GM12878 (cell line): ENCODE measurements around the gene CLEC20A. TPM values are rescaled to one million over a fixed set of nuclear protein-coding genes. Genes with fewer than 3 reads are reported as not detected.

Source experiments
- BMI1 ChIP-seq: fragments of 450-650 bp; IDR thresholded peaks from 2 replicates; pipeline ENCODE4 v1.6.1; 2016; ENCODE audit warnings: mild to moderate bottlenecking, moderate library complexity, borderline replicate concordance
- CHD2 ChIP-seq: IDR thresholded peaks from 2 replicates; pipeline ENCODE4 v1.6.1; 2011; ENCODE audit warnings: low read depth, low read length, improper control_type of control experiment, borderline replicate concordance
- CREB1 ChIP-seq: IDR thresholded peaks from 2 replicates; pipeline ENCODE4 v1.6.1; 2012; ENCODE audit warnings: low read depth, mild to moderate bottlenecking, inconsistent platforms
- E2F4 ChIP-seq: IDR thresholded peaks from 2 replicates; pipeline ENCODE4 v1.6.1; 2012; ENCODE audit warnings: low read depth, low read length, improper control_type of control experiment
- E2F8 ChIP-seq: fragments of 450-650 bp; IDR thresholded peaks from 2 replicates; pipeline ENCODE4 v1.6.1; 2018; ENCODE audit warnings: mild to moderate bottlenecking, low read depth, moderate library complexity; ENCODE audit not compliant: partially characterized antibody
- EP300 ChIP-seq, 2 experiments: fragments of 150-350 bp in 1 of 2; IDR thresholded peaks; 2 replicates each; pipeline ENCODE4 v1.6.1; 2011 to 2012; ENCODE audit warnings: low read depth in 2 of 2, low read length in 2 of 2, borderline replicate concordance in 1 of 2, improper control_type of control experiment in 1 of 2, inconsistent platforms in 1 of 2; ENCODE audit not compliant: control insufficient read depth in 1 of 2
- FOXK2 ChIP-seq: fragments of 450-650 bp; IDR thresholded peaks from 2 replicates; pipeline ENCODE4 v1.6.1; 2017; ENCODE audit warnings: mild to moderate bottlenecking, moderate library complexity
- MLLT1 ChIP-seq: fragments of 450-650 bp; IDR thresholded peaks from 2 replicates; pipeline ENCODE4 v1.6.1; 2016; ENCODE audit warnings: mild to moderate bottlenecking
- PML ChIP-seq: IDR thresholded peaks from 2 replicates; pipeline ENCODE4 v1.6.1; 2012; ENCODE audit warnings: low read length, inconsistent platforms
- RBBP5 ChIP-seq: fragments of 200-600 bp; sonication (generic); conservative IDR thresholded peaks from 2 replicates; pipeline ENCODE4 v1.6.1; 2016
- TAF1 ChIP-seq: IDR thresholded peaks from 2 replicates; pipeline ENCODE4 v1.6.1; 2011; ENCODE audit warnings: mild to moderate bottlenecking, low read depth, low read length, borderline replicate concordance
- USF1 ChIP-seq: IDR thresholded peaks from 2 replicates; pipeline ENCODE4 v1.6.1; 2011; ENCODE audit warnings: borderline replicate concordance, low read depth, mild to moderate bottlenecking, moderate library complexity, mixed read lengths, low read length; ENCODE audit not compliant: insufficient read depth; ENCODE audit errors: extremely low read length
- ZBTB33 ChIP-seq: fragments of 450-650 bp; IDR thresholded peaks from 2 replicates; pipeline ENCODE4 v1.6.1; 2017; ENCODE audit warnings: mild to moderate bottlenecking
- ZNF592 ChIP-seq: fragments of 450-650 bp; IDR thresholded peaks from 2 replicates; pipeline ENCODE4 v1.6.1; 2017; ENCODE audit warnings: mild to moderate bottlenecking, moderate library complexity
- polyA plus RNA-seq, 11 experiments: library from polyadenylated mRNA; depleted of rRNA in 4 of 11; unstranded in 6 of 11; stranded (reverse) in 5 of 11; fragments of >200 nt; fragmentation: Nextera tagmentation in 4 of 11; fragmentation: Illumina TruSeq in 1 of 11; extraction: Ambion mirVana in 4 of 11; extraction: Trizol in 1 of 11; gene quantifications; 1 replicate in 1 of 11; 2 replicates in 10 of 11; pipeline versions ENCODE4 v1.2.1 to v1.2.3, GENCODE V29; 2011 to 2016; ENCODE audit warnings: inconsistent platforms in 2 of 11, missing spikeins in 2 of 11, low read depth in 1 of 11
- total RNA-seq, 4 experiments: library from RNA; depleted of rRNA in 3 of 4; stranded (reverse); fragments of >200 nt in 3 of 4; fragmentation: Illumina TruSeq in 1 of 4; extraction: Trizol in 1 of 4; gene quantifications; 2 replicates each; pipeline versions ENCODE4 v1.2.1 to v1.2.3, GENCODE V29; 2013 to 2021

The CLEC20A gene
- total and polyA plus RNA-seq, 10 of the 15 experiments (the other 5 are each of a cell fraction or from before 2014, with no cell fraction given), result not detected

GRCh38 chr1:178541829-178542553, 45.2 kb upstream of the CLEC20A start (continued):
- TF ChIP-seq FOXK2 (no peak), EP300 (IDR thresholded peaks at IDR 0.05; ENCODE audit: borderline replicate concordance in 1 of 2, control insufficient read depth in 1 of 2, low read depth in 2 of 2, low read length in 2 of 2) (no peak), CREB1 (no peak), ZBTB33 (no peak), TAF1 (no peak), ZNF592 (no peak), MLLT1 (no peak), E2F8 (no peak), E2F4 (no peak), USF1 (no peak), BMI1 (no peak), PML (no peak), CHD2 (no peak), RBBP5 (no peak)
